GM12872 (cell line): ENCODE results near the gene FGFRL1.

Source experiments
- TF ChIP-seq, protein P1 (sequence below): IDR thresholded peaks from 3 replicates; pipeline ENCODE4 v1.5.1; 2011; ENCODE audit warnings: low read depth, mild to moderate bottlenecking, low read length, moderate library complexity; ENCODE audit not compliant: insufficient read depth

FGFRL1 gene

GRCh38 chr4:1047106-1047975, 35.9 kb downstream of the FGFRL1 start:
- TF ChIP-seq, protein P1, sequence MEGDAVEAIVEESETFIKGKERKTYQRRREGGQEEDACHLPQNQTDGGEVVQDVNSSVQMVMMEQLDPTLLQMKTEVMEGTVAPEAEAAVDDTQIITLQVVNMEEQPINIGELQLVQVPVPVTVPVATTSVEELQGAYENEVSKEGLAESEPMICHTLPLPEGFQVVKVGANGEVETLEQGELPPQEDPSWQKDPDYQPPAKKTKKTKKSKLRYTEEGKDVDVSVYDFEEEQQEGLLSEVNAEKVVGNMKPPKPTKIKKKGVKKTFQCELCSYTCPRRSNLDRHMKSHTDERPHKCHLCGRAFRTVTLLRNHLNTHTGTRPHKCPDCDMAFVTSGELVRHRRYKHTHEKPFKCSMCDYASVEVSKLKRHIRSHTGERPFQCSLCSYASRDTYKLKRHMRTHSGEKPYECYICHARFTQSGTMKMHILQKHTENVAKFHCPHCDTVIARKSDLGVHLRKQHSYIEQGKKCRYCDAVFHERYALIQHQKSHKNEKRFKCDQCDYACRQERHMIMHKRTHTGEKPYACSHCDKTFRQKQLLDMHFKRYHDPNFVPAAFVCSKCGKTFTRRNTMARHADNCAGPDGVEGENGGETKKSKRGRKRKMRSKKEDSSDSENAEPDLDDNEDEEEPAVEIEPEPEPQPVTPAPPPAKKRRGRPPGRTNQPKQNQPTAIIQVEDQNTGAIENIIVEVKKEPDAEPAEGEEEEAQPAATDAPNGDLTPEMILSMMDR: no peak

DNA sequence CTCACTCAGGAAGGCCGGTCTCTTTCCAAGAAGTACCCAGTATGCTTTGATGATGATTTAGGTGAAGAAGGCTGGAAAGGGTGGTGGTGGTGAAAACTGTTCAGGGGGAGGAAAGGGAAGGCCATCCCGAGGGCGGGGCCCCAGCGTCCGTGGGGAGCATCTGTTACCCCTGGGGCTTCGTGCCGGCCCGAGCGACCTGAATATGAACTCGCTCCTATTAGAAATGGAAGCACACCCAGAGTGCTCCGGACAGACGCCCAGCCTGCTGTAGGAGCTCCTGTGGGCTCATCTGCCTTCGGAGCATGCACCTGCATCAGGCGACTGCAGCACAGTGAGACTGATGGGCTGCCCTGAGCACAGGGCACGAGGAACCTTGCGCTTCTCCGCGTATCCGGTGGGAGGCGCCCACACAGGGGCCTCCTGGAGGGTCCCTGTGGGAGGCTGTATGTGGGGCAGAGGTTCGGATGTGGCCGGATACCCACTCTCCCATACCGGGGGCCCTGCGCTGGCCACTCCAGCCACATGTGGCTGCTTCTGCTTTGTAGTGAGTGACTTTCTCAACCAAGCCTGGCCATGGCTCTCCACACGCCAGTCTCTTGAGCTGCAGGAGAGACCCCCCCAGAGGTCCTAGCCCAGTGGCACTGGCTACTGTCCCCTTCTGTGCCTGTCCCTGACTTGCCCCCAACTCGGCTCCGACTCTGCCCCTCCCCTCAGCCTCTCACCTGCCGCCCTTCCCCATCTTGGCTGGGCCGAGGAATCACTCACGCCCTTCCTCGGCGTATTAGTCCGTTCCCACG, 36.7 kb downstream of the FGFRL1 start:
- TF ChIP-seq, protein P1: no peak

GRCh38 chr4:1048773-1049590, 37.6 kb downstream of the FGFRL1 start:
- TF ChIP-seq, protein P1: no peak

GRCh38 chr4:1049591-1049905, 38.1 kb downstream of the FGFRL1 start:
- TF ChIP-seq, protein P1: no peak

DNA sequence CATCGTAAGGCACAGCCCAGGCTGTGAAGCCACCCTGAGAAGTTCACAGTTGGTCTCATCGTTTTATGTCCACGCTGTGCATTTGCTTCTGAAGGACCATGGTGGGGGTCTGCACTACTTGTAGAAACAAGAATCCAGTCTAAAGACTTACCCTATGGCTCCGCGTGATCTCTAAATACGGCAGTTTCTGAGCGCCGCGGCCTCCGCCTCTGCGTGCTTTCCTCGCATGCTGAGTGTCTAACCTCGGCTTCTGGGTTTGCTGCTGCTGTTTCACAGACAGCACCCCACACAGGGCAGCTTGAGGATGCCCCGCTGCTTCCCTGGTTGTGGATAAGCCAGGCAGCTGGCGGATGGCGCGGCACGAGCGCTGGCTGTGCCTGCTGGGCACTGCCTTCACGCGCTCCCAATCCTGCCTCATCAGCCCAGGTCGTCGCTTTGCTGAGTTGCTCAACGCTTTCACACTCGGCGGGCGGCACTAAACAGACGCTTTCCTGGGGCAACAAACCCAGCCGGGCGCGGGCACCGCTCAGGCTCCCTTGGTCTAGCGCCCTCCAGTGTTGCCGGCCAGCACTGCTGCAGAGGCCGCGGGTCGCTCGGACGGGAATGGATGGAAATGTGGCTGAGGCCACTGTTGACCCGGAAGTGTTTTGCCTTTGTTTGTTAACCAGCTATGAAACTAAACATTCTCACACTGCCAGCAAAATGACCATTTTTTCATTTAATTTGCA, 39.2 kb downstream of the FGFRL1 start:
- TF ChIP-seq, protein P1: no peak

- TF ChIP-seq, protein P1: no peak
Observed at GRCh38 chr4:1051472-1051871, 40.0 kb downstream of the FGFRL1 start.
